Motor neuron (in vitro differentiated cells): ENCODE measurements around the gene PKNOX2. TPM values are rescaled to one million over a fixed set of nuclear protein-coding genes. Genes with fewer than 3 reads are reported as not detected.

Experiments used
- ATAC-seq, 8 experiments: fragments of 200-7000 bp; cut with Tn5 transposase; replicated peaks in 6 of 8; 2 replicates each; pipeline ENCODE4 v1.8.0; 2021; ENCODE audit warnings: mild to moderate bottlenecking in 8 of 8, moderate library complexity in 8 of 8
- H3K27ac ChIP-seq, 2 donors: fragments of 250-450 bp; sonication (Bioruptor Pico); 2 replicates each; pipeline ENCODE4 v1.9.0; 2021; ENCODE audit warnings: antibody characterized with exemption in 2 of 2, mild to moderate bottlenecking in 2 of 2, moderate library complexity in 1 of 2
- H3K4me1 ChIP-seq, 2 donors: fragments of 250-450 bp; sonication (Bioruptor Pico); replicated peaks in 1 of 2; 2 replicates each; pipeline ENCODE4 v1.6.1; 2021; ENCODE audit warnings: antibody characterized with exemption in 2 of 2, mild to moderate bottlenecking in 2 of 2, moderate library complexity in 1 of 2
- H3K4me3 ChIP-seq, 5 donors: fragments of 250-450 bp; sonication (Bioruptor Pico); 2 replicates each; pipeline ENCODE4 v1.9.0; 2021; ENCODE audit warnings: antibody characterized with exemption in 5 of 5, mild to moderate bottlenecking in 5 of 5, moderate library complexity in 4 of 5
- WGBS, 10 experiments: fragments of 450-650 bp; shearing (Covaris generic); methylation state at CpG; one replicate each; pipeline ENCODE4 v1.0.0; 2022; 5-methylcytosine and 5-hydroxymethylcytosine counted together
- in situ Hi-C, 9 experiments: fragments of 400-800 bp; cut with MboI; loops; one replicate each; pipeline ENCODE4 v1.15.0; 2021; ENCODE audit warnings: low sequenced_read_pairs in 9 of 9, low pct_unique_long_range_greater_than_20kb in 2 of 9; ENCODE audit not compliant: unreplicated experiment in 9 of 9
- total RNA-seq, 8 experiments: library from RNA; unstranded; fragments of 300-600 nt; gene quantifications; 2 replicates each; pipeline versions ENCODE4 v1.2.3 to v1.2.4, GENCODE V29; 2022

Gene PKNOX2
- total RNA-seq, 8 experiments from 2014 or later: 0.25 to 18.0 (median 9.1) TPM

GRCh38 chr11:125156346-125157117 lies 8.0 kb upstream of the PKNOX2 start:
- in situ Hi-C loops: loop anchor here in 3 of 9 experiments (25.0 kb wide), 1 partner anchor 181 kb away; no protein-coding TSS in a partner anchor
- ATAC-seq: peak in 1 of 8 experiments; percentile 7
- Histone ChIP-seq H3K4me3 (no peak overlapping the region), H3K27ac (peak overlapping the region in 1 of 2 donors; percentile 50), H3K4me1 (peaks cover 38 to 39% of the 10 kb centered on the region in 2 donors)
- WGBS, 10 experiments: 0 to 60% (median 19%) methylated on average over 1 to 5 of the region's 8 CpGs; no CpG with 5 or more reads in 1 of the 10 experiments

GRCh38 chr11:125157118-125157733 lies 7.3 kb upstream of the PKNOX2 start:
- peak in 3 of 8 experiments; percentile 86 to 92 (median 90) for ATAC-seq
- Histone ChIP-seq H3K4me3 (no peak overlapping the region), H3K4me1 (peaks cover 39 to 43% of the 10 kb centered on the region in 2 donors), H3K27ac (no peak overlapping the region)
- in situ Hi-C loops: loop anchor here in 3 of 9 experiments (25.0 kb wide), 1 partner anchor 180 kb away; no protein-coding TSS in a partner anchor
- 28 to 95% (median 80%) methylated on average over 2 to 6 of the region's 6 CpGs; no CpG with 5 or more reads in 1 of the 10 experiments for WGBS, 10 experiments

- Histone ChIP-seq H3K4me3 (no peak overlapping the region), H3K27ac (no peak overlapping the region), H3K4me1 (peaks cover 48 to 52% of the 10 kb centered on the region in 2 donors)
- in situ Hi-C loops: loop anchor here in 3 of 9 experiments (25.0 kb wide), 1 partner anchor 179 kb away; no protein-coding TSS in a partner anchor
- 0 to 100% (median 80%) methylated on average over 1 to 8 of the region's 10 CpGs for WGBS, 10 experiments
- ATAC-seq: no peak
Observed at GRCh38 chr11:125157953-125158680, 6.4 kb upstream of the PKNOX2 start.

DNA sequence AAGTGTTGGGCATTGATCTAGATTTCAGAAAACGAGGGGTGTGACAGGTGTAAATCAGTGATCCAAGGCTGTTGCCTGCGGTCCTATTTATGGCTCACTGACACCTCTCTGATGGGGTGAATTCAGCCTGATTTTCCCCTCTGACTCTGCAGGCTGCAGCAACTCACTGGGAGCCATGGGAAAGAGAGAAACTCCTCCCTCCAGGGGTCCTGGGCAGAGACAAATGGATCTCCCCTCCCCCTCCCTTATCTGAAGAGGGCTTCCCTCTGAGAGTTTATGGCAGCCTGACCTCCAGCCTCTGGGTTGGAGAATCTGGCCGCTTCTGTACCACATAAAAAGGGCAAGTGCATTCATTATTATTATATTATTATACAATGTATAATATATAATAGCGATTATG lies 1.8 kb upstream of the PKNOX2 start:
- Histone ChIP-seq H3K4me3 (no peak overlapping the region), H3K4me1 (peaks cover 34 to 35% of the 10 kb centered on the region in 2 donors), H3K27ac (no peak overlapping the region)
- peak in 3 of 8 experiments; percentile 15 to 37 (median 18) for ATAC-seq
- 0 to 100% (median 9%) methylated on average over 1 to 4 of the region's 4 CpGs; no CpG with 5 or more reads in 4 of the 10 experiments for WGBS, 10 experiments
- in situ Hi-C loops: loop anchor here in 4 of 9 experiments (10.0 to 25.0 kb wide), 3 partner anchors 52 to 182 kb away; no protein-coding TSS in a partner anchor

GRCh38 chr11:125163431-125164063 lies 1.0 kb upstream of the PKNOX2 start:
- no peak for ATAC-seq
- in situ Hi-C loops: loop anchor here in 4 of 9 experiments (10.0 to 25.0 kb wide), 3 partner anchors 51 to 181 kb away; no protein-coding TSS in a partner anchor
- peak overlapping the region in 2 of 5 donors; percentile 69 to 79 for H3K4me3 ChIP-seq
- peak overlapping the region; percentile 74 to 78 for H3K27ac ChIP-seq
- 14 to 95% (median 70%) methylated on average over 1 to 6 of the region's 6 CpGs; no CpG with 5 or more reads in 3 of the 10 experiments for WGBS, 10 experiments
- peaks cover 36 to 38% of the 10 kb centered on the region in 2 donors for H3K4me1 ChIP-seq

DNA sequence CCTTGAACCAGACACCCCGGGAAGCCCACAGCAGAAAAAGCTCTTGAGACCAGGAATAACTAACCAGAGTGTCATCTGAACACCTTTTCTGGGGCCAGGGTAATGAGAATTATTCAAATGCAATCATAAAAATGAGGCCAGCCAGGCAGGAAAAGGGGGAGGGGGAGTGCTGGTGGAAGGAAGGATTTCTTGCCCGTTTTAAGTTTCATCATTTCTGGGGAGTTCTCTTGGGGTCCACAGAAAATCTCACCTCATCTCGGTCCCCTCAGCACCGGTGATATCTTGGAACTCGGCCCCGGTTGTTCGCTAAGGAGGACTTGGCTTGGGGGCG lies 495 bp upstream of the PKNOX2 start:
- no peak for ATAC-seq
- in situ Hi-C loops: loop anchor here in 4 of 9 experiments (10.0 to 25.0 kb wide), 3 partner anchors 51 to 181 kb away; no protein-coding TSS in a partner anchor
- Histone ChIP-seq H3K4me1 (peaks cover 39 to 43% of the 10 kb centered on the region in 2 donors), H3K4me3 (peak overlapping the region; percentile 60 to 85 (median 72)), H3K27ac (peak overlapping the region; percentile 74 to 78)
- WGBS, 10 experiments: 0 to 17% (median 0%) methylated on average over 1 to 2 of the region's 8 CpGs; no CpG with 5 or more reads in 4 of the 10 experiments

DNA sequence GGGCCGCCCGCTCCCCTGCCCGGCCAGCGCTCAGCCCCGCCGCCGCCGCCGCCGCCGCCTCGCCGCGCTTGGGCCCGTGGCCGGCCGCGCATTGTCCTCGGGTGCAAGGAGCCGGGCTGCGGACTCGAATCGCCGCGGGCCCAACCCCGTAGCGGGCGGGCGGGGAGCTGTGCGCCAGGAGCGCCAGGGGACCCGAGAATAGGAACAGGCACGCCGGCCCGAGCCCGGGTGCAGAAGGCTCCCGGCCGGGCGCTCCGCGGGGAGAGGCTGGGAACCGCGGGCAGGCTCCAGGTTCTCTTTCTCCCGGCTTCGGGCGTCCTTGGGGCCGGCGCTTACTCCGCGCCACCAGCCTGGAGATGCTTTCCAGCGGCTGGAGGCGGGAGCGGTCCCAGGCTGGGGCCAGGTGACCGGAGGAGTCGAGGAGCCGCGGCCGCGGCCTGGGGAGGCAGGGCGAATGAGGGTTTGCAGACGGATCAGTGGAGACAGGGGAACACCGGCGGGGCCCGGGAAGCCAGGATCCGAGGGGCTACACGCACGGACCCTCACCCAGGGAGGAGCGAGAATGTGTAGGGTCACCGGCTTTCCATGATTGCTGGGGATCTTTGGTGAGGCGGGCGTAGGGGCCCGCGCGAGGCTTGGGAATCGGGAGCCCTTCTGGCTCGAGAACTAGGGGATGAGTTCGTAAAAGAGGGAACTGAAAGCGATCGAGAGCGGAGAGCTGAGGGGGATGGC lies 726 bp downstream of the PKNOX2 start:
- WGBS, 10 experiments: 0 to 7% (median 0%) methylated on average over 3 to 9 of the region's 80 CpGs; no CpG with 5 or more reads in 3 of the 10 experiments
- ATAC-seq: peak; percentile 5 to 66 (median 16)
- Histone ChIP-seq H3K4me1 (peaks cover 51 to 55% of the 10 kb centered on the region in 2 donors), H3K4me3 (peak overlapping the region; percentile 60 to 85 (median 72)), H3K27ac (peak overlapping the region; percentile 82 to 85)
- in situ Hi-C loops: loop anchor here in 4 of 9 experiments (10.0 to 25.0 kb wide), 3 partner anchors 50 to 180 kb away; no protein-coding TSS in a partner anchor

DNA sequence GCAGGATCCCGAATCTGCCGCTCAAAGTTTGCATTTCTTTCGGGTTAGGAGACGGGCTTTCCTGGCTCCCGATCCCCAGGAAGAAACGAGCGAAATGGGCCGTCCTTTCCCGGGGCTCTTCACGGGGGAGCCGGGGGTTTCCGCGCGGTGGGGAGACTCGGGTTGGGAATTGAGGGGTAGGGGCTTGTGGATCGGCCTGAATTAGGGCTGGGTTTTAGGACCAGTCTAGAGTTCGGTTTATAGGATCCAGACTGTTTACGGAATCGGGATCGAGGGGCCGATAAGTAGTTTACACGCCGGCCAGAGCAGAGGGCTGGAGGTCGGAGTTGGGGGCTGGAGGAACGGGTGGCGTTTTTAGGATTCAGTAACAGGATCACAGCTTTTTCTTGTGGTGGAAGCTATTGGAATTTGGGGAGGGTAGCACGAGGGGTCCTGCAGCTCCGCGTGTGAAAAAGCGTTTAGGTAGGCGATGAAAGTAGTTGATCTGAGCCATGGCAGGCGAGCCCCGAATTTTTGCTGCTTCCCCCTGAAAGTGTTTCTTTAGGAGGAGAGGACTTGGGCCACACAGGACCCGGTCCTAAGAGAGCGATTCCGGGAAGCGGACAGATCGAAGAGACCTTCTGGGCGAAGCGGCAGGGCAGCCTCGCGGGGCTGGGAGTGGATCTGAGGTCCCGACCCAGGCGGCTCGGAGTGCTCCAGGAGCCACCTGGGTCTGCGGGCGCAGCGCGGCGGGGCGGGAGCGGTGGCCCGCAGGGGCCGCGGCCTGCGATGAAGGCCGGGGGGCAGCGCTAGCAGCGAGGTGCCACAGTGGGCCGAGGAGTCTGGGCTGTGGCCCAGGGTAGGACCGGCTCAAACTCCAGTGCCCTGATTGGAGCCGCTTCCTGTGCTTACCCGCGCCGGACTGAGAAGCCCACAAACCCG lies 1.6 kb downstream of the PKNOX2 start:
- WGBS, 10 experiments: 0 to 7% (median 0%) methylated on average over 1 to 12 of the region's 66 CpGs; no CpG with 5 or more reads in 6 of the 10 experiments
- in situ Hi-C loops: loop anchor here in 4 of 9 experiments (10.0 to 25.0 kb wide), 3 partner anchors 49 to 179 kb away; no protein-coding TSS in a partner anchor
- Histone ChIP-seq H3K27ac (peak overlapping the region; percentile 82 to 85), H3K4me3 (peak overlapping the region; percentile 60 to 85 (median 72)), H3K4me1 (peaks cover 60 to 64% of the 10 kb centered on the region in 2 donors)
- ATAC-seq: peak in 2 of 8 experiments; percentile 1 to 6

DNA sequence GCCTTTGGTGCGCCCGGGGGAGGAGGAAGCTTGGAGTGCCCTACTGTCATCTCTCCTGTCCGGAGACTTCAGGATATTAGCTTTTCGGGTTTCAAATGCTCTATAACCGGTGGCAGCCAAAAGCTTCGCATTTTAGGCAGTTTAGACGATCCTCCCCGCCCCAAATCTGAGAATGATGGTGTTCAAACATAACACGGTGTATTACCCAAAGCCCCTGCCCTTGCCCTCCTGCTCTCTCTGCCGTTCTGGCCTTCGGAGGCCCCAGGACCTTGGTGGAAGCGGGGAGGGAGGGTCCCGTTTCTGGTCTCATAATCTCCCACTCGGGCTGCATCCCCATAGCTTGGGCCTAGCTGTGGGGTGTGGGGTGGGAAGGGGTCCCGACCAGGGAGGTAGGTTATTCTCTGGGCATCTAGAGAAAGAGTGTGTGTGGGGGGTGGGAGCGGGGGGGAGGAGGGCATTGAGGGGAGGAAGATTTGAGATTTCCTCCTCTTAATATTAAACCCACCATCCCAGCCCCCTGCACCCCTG lies 2.3 kb downstream of the PKNOX2 start:
- peaks cover 62 to 64% of the 10 kb centered on the region in 2 donors for H3K4me1 ChIP-seq
- ATAC-seq: no peak
- 0% methylated on average over 2 of the region's 16 CpGs; no CpG with 5 or more reads in 9 of the 10 experiments for WGBS, 10 experiments
- in situ Hi-C loops: loop anchor here in 4 of 9 experiments (10.0 to 25.0 kb wide), 3 partner anchors 48 to 178 kb away; no protein-coding TSS in a partner anchor
- peak overlapping the region; percentile 60 to 85 (median 72) for H3K4me3 ChIP-seq
- H3K27ac ChIP-seq: peak overlapping the region; percentile 82 to 85

DNA sequence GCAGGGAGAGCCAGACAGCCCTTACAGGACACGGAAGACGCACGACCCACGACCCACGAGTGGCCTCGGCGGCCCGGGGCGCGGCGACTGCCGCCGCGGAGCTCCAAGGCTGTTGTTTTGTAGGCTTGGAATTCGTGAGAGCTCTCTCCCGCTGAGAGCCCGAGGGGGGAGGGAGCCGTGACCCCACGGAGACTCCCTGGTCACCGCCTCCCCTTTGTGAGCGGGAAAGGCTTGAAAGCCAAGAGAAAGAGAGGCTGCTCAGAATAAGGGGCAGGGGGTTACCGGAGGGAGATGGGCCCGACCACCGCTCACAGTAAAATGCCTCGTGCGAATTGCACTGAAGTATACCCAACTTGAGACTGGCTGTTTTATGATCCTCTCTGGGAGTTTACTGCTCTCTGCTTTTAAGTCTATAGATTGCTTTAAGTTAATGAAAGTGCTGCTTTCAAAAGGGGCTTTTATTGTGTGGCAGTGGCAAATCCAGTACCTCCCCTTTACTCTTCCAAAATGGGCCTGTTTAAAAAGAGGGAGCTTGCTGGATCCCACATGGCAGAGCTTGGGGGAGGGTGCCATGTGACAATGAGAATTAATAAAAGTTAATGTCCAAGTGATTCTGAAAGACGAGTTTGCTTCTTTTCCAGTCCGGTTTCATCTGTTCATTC lies 2.9 kb downstream of the PKNOX2 start:
- Histone ChIP-seq H3K27ac (peak overlapping the region; percentile 82 to 85), H3K4me3 (peak overlapping the region; percentile 60 to 85 (median 72)), H3K4me1 (peaks cover 58 to 60% of the 10 kb centered on the region in 2 donors)
- ATAC-seq: peak in 3 of 8 experiments; percentile 0 to 5 (median 5)
- in situ Hi-C loops: loop anchor here in 4 of 9 experiments (10.0 to 25.0 kb wide), 3 partner anchors 47 to 177 kb away; no protein-coding TSS in a partner anchor
- WGBS, 10 experiments: 0 to 100% (median 8%) methylated on average over 1 to 6 of the region's 28 CpGs
